Neural cell (in vitro differentiated cells): ENCODE results near the gene RBM20. TPM values are rescaled to one million over a fixed set of nuclear protein-coding genes. Genes with fewer than 3 reads are reported as not detected.

Experiments
- H2AFZ ChIP-seq: fragments of 200-600, 300-800 bp; sonication (generic), shearing (Covaris generic); 2 replicates; pipeline ENCODE4 v1.6.0; 2014; ENCODE audit warnings: low read depth, mild to moderate bottlenecking, antibody characterized with exemption, low read length, moderate library complexity
- H3F3A ChIP-seq: fragments of 200-600 bp; shearing (Covaris generic); 2 replicates; pipeline ENCODE4 v1.6.1; 2016; ENCODE audit warnings: mild to moderate bottlenecking, moderate library complexity, mixed read lengths, antibody characterized with exemption, low read length; ENCODE audit not compliant: insufficient read depth, poor library complexity, severe bottlenecking
- H3K27ac ChIP-seq: fragments of 200-600, 300-800 bp; sonication (generic), shearing (Covaris generic); 2 replicates; pipeline ENCODE4 v1.5.1; 2014; ENCODE audit warnings: mild to moderate bottlenecking, low read length, moderate library complexity
- H3K27me3 ChIP-seq: fragments of 300-800, 200-600 bp; sonication (generic), shearing (Covaris generic); 2 replicates; pipeline ENCODE4 v1.6.0; 2014; ENCODE audit warnings: mild to moderate bottlenecking, low read depth, low read length, moderate library complexity; ENCODE audit not compliant: insufficient read depth
- H3K36me3 ChIP-seq: fragments of 300-800, 200-600 bp; sonication (generic), shearing (Covaris generic); 2 replicates; pipeline ENCODE4 v1.5.1; 2014; ENCODE audit warnings: mild to moderate bottlenecking, antibody characterized with exemption, low read length, moderate library complexity; ENCODE audit not compliant: insufficient read depth
- H3K4me2 ChIP-seq: fragments of 300-800, 200-600 bp; sonication (generic), shearing (Covaris generic); 2 replicates; pipeline ENCODE4 v1.6.0; 2014; ENCODE audit warnings: mild to moderate bottlenecking, low read length
- H3K4me3 ChIP-seq: fragments of 300-800, 200-600 bp; sonication (generic), shearing (Covaris generic); 2 replicates; pipeline ENCODE4 v1.5.1; 2014; ENCODE audit warnings: mild to moderate bottlenecking, low read length, moderate library complexity
- H3K79me2 ChIP-seq: fragments of 200-600 bp; shearing (Covaris generic); replicated peaks from 2 replicates; pipeline ENCODE4 v1.6.0; 2014; ENCODE audit warnings: mild to moderate bottlenecking, low read length, moderate library complexity; ENCODE audit not compliant: insufficient read depth
- H3K9ac ChIP-seq: fragments of 300-800, 200-600 bp; sonication (generic), shearing (Covaris generic); 2 replicates; pipeline ENCODE4 v1.6.1; 2016; ENCODE audit warnings: mild to moderate bottlenecking, low read length, mixed read lengths
- H3K9me2 ChIP-seq: fragments of 200-600 bp; shearing (Covaris generic); 2 replicates; pipeline ENCODE4 v1.6.1; 2016; ENCODE audit warnings: mild to moderate bottlenecking, low read length, mixed read lengths; ENCODE audit not compliant: insufficient read depth
- H3K9me3 ChIP-seq: fragments of 200-600, 300-800 bp; sonication (generic), shearing (Covaris generic); 2 replicates; pipeline ENCODE4 v1.6.1; 2016; ENCODE audit warnings: mild to moderate bottlenecking, mixed run types, low read length, moderate library complexity, mixed read lengths
- H4K20me1 ChIP-seq: fragments of 200-600 bp; shearing (Covaris generic); 2 replicates; pipeline ENCODE4 v1.6.1; 2016; ENCODE audit warnings: mild to moderate bottlenecking, mixed run types; ENCODE audit not compliant: insufficient read depth
- CTCF ChIP-seq: fragments of 450-650 bp; IDR thresholded peaks from 2 replicates; pipeline ENCODE4 v1.5.1; 2014; ENCODE audit warnings: antibody characterized with exemption, mild to moderate bottlenecking, moderate library complexity; ENCODE audit not compliant: poor library complexity, severe bottlenecking
- EP300 ChIP-seq: fragments of 450-650 bp; conservative IDR thresholded peaks from 2 replicates; pipeline ENCODE4 v1.6.1; 2014; ENCODE audit warnings: antibody characterized with exemption, mild to moderate bottlenecking, moderate library complexity; ENCODE audit not compliant: poor library complexity, severe bottlenecking
- EZH2 ChIP-seq: fragments of 200-600, 300-800 bp; shearing (Covaris generic), sonication (generic); IDR thresholded peaks from 2 replicates; pipeline ENCODE4 v1.6.1; 2014; ENCODE audit warnings: antibody characterized with exemption, low read length, borderline replicate concordance, mild to moderate bottlenecking; ENCODE audit not compliant: insufficient read depth, poor library complexity, severe bottlenecking
- MXI1 ChIP-seq: fragments of 450-650 bp; conservative IDR thresholded peaks from 2 replicates; pipeline ENCODE4 v1.6.1; 2014; ENCODE audit warnings: antibody characterized with exemption, mild to moderate bottlenecking; ENCODE audit not compliant: poor library complexity, severe bottlenecking
- POLR2AphosphoS5 ChIP-seq: IDR thresholded peaks from 2 replicates; pipeline ENCODE4 v1.6.1; 2012
- RAD21 ChIP-seq: fragments of 450-650 bp; conservative IDR thresholded peaks from 2 replicates; pipeline ENCODE4 v1.6.1; 2014; ENCODE audit warnings: antibody characterized with exemption, mild to moderate bottlenecking, moderate library complexity
- REST ChIP-seq: IDR thresholded peaks from 2 replicates; pipeline ENCODE4 v1.6.1; 2012; ENCODE audit warnings: borderline replicate concordance
- SMC3 ChIP-seq: fragments of 450-650 bp; conservative IDR thresholded peaks from 2 replicates; pipeline ENCODE4 v1.6.1; 2014; ENCODE audit warnings: antibody characterized with exemption, mild to moderate bottlenecking, moderate library complexity; ENCODE audit not compliant: poor library complexity
- TAF1 ChIP-seq: IDR thresholded peaks from 2 replicates; pipeline ENCODE4 v1.6.1; 2012; ENCODE audit warnings: low read depth
- polyA plus RNA-seq: library from polyadenylated mRNA; depleted of rRNA; stranded (reverse); fragments of >200 nt; gene quantifications from 2 replicates; pipeline ENCODE4 v1.2.3, GENCODE V29; 2014

RBM20 gene
- polyA plus RNA-seq, 1 donor from 2014 or later, result 0.07 TPM

GRCh38 chr10:110656612-110657011 is 12.5 kb downstream of the RBM20 start:
- Histone ChIP-seq H3F3A (no peaks in the 10 kb centered on the region), H3K4me2 (no peak overlapping the region), H3K79me2 (no peaks in the 10 kb centered on the region), H3K36me3 (no peaks in the 10 kb centered on the region), H3K9me3 (no peaks in the 10 kb centered on the region), H4K20me1 (no peaks in the 10 kb centered on the region), H3K9ac (no peak overlapping the region), H3K27me3 (no peaks in the 10 kb centered on the region), H3K4me3 (no peak overlapping the region), H3K27ac (no peak overlapping the region), H2AFZ (no peak overlapping the region), H3K9me2 (no peaks in the 10 kb centered on the region)
- TF ChIP-seq CTCF (no peak), RAD21 (no peak), REST (no peak), POLR2AphosphoS5 (no peak), TAF1 (no peak), EZH2 (no peak), EP300 (no peak), SMC3 (no peak), MXI1 (no peak)

GRCh38 chr10:110657973-110658691 is 14.0 kb downstream of the RBM20 start:
- TF ChIP-seq TAF1 (no peak), RAD21 (no peak), CTCF (no peak), EZH2 (no peak), REST (no peak), POLR2AphosphoS5 (no peak), EP300 (no peak), SMC3 (no peak), MXI1 (no peak)
- Histone ChIP-seq H3K9me2 (no peaks in the 10 kb centered on the region), H3K27ac (no peak overlapping the region), H3K36me3 (no peaks in the 10 kb centered on the region), H3K79me2 (no peaks in the 10 kb centered on the region), H3K4me2 (no peak overlapping the region), H4K20me1 (no peaks in the 10 kb centered on the region), H2AFZ (no peak overlapping the region), H3K9ac (no peak overlapping the region), H3F3A (no peaks in the 10 kb centered on the region), H3K27me3 (no peaks in the 10 kb centered on the region), H3K4me3 (no peak overlapping the region), H3K9me3 (no peaks in the 10 kb centered on the region)
